ENCODE results near the gene PCGF3.
A peak's percentile ranks its signal among the peaks of the same experiment; 100 is the strongest.

The PCGF3 gene

GRCh38 chr4:784401-785331 is 79.0 kb downstream of the PCGF3 start:
- peaks cover 14% of the 10 kb centered on the region; the same call in 1 of the 2 replicates for H3K4me1 ChIP-seq (ENCODE audit: insufficient read depth, low read length)

GRCh38 chr4:785332-786073 is 79.9 kb downstream of the PCGF3 start:
- H3K9me3 ChIP-seq (ENCODE audit: insufficient read depth, low read depth, low read length), result no peaks in the 10 kb centered on the region
- peaks cover 71% of the 10 kb centered on the region for H3K27me3 ChIP-seq (ENCODE audit: insufficient read depth, low read length)
- peaks cover 11% of the 10 kb centered on the region; the same call in 1 of the 2 replicates for H3K4me1 ChIP-seq (ENCODE audit: insufficient read depth, low read length)
- peaks cover under 1% of the 10 kb centered on the region; the same call in 1 of the 2 replicates for H3K36me3 ChIP-seq (ENCODE audit: insufficient read depth, low read length)
- H3K27ac ChIP-seq (ENCODE audit: low read depth, low read length), result no peak overlapping the region
- peak overlapping the region; percentile 6; the same call in 1 of the 2 replicates for H3K4me3 ChIP-seq (ENCODE audit: low read length)
- WGBS, result 4% methylated on average over 57 of the region's 57 CpGs
- no peak overlapping the region for H3K9ac ChIP-seq (ENCODE audit: low read depth, low read length)

More at GRCh38 chr4:784401-785331, 79.0 kb downstream of the PCGF3 start:
- no peak overlapping the region for H3K9ac ChIP-seq (ENCODE audit: low read depth, low read length)
- 56% methylated on average over 57 of the region's 57 CpGs for WGBS
- no peaks in the 10 kb centered on the region for H3K9me3 ChIP-seq (ENCODE audit: insufficient read depth, low read depth, low read length)
- peaks cover 66% of the 10 kb centered on the region for H3K27me3 ChIP-seq (ENCODE audit: insufficient read depth, low read length)
- no peak overlapping the region for H3K27ac ChIP-seq (ENCODE audit: low read depth, low read length)
- H3K36me3 ChIP-seq (ENCODE audit: insufficient read depth, low read length), result peaks cover 9% of the 10 kb centered on the region
- H3K4me3 ChIP-seq (ENCODE audit: low read length), result peak overlapping the region; percentile 6; the same call in 1 of the 2 replicates

- H3K4me1 ChIP-seq (ENCODE audit: insufficient read depth, low read length), result peaks cover 9% of the 10 kb centered on the region; the same call in 1 of the 2 replicates
- no peak overlapping the region for H3K9ac ChIP-seq (ENCODE audit: low read depth, low read length)
- WGBS, result 10% methylated on average over 72 of the region's 72 CpGs
- no peak overlapping the region for H3K4me3 ChIP-seq (ENCODE audit: low read length)
- H3K9me3 ChIP-seq (ENCODE audit: insufficient read depth, low read depth, low read length), result no peaks in the 10 kb centered on the region
- no peaks in the 10 kb centered on the region for H3K36me3 ChIP-seq (ENCODE audit: insufficient read depth, low read length)
- peaks cover 75% of the 10 kb centered on the region for H3K27me3 ChIP-seq (ENCODE audit: insufficient read depth, low read length)
- no peak overlapping the region for H3K27ac ChIP-seq (ENCODE audit: low read depth, low read length)
Observed at GRCh38 chr4:786074-786741, 80.6 kb downstream of the PCGF3 start.

DNA sequence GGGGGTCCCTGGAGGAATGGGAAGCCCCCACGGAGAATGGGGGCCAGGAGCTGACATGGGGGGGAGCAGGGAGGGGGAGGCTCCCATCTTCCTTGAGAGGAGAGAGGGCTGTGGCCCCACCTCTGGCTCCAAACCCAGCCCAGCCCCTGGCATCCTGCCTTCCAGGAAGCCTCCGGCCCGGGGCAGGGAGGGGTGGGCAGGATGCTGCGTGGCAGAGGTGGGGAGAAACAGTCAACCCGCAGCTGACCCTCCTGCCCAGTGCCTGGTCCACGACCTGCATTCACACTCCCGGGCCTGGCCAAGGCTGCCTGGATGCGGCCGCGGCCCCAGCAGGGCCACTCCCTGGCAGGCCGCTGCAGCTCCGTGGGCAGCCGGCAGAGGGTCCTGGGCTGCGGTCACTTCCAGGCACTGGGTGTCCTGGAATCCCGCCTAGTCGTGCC is 81.2 kb downstream of the PCGF3 start:
- H3K4me1 ChIP-seq (ENCODE audit: insufficient read depth, low read length), result peaks cover 9% of the 10 kb centered on the region; the same call in 1 of the 2 replicates
- no peaks in the 10 kb centered on the region for H3K36me3 ChIP-seq (ENCODE audit: insufficient read depth, low read length)
- peaks cover 82% of the 10 kb centered on the region for H3K27me3 ChIP-seq (ENCODE audit: insufficient read depth, low read length)
- WGBS, result 49% methylated on average over 16 of the region's 16 CpGs
- H3K9me3 ChIP-seq (ENCODE audit: insufficient read depth, low read depth, low read length), result no peaks in the 10 kb centered on the region
- no peak overlapping the region for H3K9ac ChIP-seq (ENCODE audit: low read depth, low read length)
- H3K27ac ChIP-seq (ENCODE audit: low read depth, low read length), result no peak overlapping the region
- H3K4me3 ChIP-seq (ENCODE audit: low read length), result no peak overlapping the region

DNA sequence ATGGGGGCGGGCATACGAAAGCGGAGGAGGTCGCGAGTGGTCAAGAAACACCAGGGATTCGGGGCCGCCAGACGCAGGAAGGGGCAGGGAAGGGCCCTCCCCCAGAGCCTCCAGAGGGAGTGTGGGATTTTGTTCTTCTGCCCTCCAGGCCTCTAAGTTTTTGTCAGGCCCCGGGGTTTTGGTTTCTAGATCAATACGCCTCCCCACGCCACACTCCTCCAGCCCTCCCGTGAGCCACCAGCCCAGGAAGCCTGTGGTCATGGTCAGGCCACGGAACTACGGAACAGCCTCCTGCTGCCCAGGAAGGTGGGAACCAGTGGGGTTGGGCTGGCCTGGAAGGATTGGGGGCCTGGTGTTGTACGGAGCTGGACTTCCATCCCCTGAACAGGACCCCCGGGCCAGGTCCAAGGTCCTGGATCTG is 81.9 kb downstream of the PCGF3 start:
- H3K36me3 ChIP-seq (ENCODE audit: insufficient read depth, low read length), result no peaks in the 10 kb centered on the region
- H3K27me3 ChIP-seq (ENCODE audit: insufficient read depth, low read length), result peaks cover 87% of the 10 kb centered on the region
- H3K9ac ChIP-seq (ENCODE audit: low read depth, low read length), result no peak overlapping the region
- no peak overlapping the region for H3K27ac ChIP-seq (ENCODE audit: low read depth, low read length)
- H3K4me1 ChIP-seq (ENCODE audit: insufficient read depth, low read length), result peaks cover 4% of the 10 kb centered on the region; the same call in 1 of the 2 replicates
- WGBS, result 84% methylated on average over 16 of the region's 16 CpGs
- H3K9me3 ChIP-seq (ENCODE audit: insufficient read depth, low read depth, low read length), result no peaks in the 10 kb centered on the region
- no peak overlapping the region for H3K4me3 ChIP-seq (ENCODE audit: low read length)

- peaks cover 4% of the 10 kb centered on the region; the same call in 1 of the 2 replicates for H3K4me1 ChIP-seq (ENCODE audit: insufficient read depth, low read length)
- no peak overlapping the region for H3K9ac ChIP-seq (ENCODE audit: low read depth, low read length)
- H3K27ac ChIP-seq (ENCODE audit: low read depth, low read length), result no peak overlapping the region
- H3K4me3 ChIP-seq (ENCODE audit: low read length), result no peak overlapping the region
- 87% methylated on average over 19 of the region's 19 CpGs for WGBS
- no peaks in the 10 kb centered on the region for H3K36me3 ChIP-seq (ENCODE audit: insufficient read depth, low read length)
- peaks cover 87% of the 10 kb centered on the region for H3K27me3 ChIP-seq (ENCODE audit: insufficient read depth, low read length)
- H3K9me3 ChIP-seq (ENCODE audit: insufficient read depth, low read depth, low read length), result no peaks in the 10 kb centered on the region
Observed at GRCh38 chr4:788006-788635, 82.5 kb downstream of the PCGF3 start.

DNA sequence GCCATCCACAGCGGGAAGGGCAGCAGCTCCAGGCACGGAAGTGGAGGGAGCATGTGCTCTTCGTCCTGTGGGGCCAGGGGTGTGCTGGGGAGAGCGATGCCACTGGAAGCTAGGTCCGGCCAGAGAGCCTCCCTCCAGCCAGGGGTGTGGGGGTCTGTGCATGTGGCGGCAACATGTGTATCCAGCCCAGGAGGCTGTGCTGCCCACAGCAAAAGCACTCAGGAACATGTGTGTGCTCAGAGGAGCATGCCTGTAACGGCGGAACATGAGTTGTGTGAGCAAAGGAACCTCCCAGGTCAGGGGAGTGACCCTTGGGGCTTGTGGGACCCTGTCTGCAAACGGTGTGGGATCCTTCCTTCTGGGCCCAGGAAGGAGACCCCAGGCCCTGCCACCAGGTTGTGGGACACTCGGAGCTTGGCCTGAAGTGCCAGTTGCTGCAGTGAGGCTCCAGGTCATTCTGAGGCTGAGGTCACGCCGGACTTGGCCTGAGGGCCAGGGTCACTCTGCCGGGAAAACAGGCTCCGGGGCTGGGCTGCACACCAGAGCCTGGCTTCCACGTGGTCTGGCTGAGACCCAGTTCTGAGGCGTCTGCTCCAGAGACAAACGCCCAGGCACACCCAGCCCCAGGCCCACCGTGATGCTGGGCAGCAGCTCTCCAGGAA is 83.1 kb downstream of the PCGF3 start:
- Histone ChIP-seq H3K27me3 (ENCODE audit: insufficient read depth, low read length) (peaks cover 87% of the 10 kb centered on the region), H3K9me3 (ENCODE audit: insufficient read depth, low read depth, low read length) (no peaks in the 10 kb centered on the region), H3K4me3 (ENCODE audit: low read length) (no peak overlapping the region), H3K27ac (ENCODE audit: low read depth, low read length) (no peak overlapping the region), H3K4me1 (ENCODE audit: insufficient read depth, low read length) (peaks cover 6% of the 10 kb centered on the region), H3K36me3 (ENCODE audit: insufficient read depth, low read length) (no peaks in the 10 kb centered on the region), H3K9ac (ENCODE audit: low read depth, low read length) (no peak overlapping the region)
- 89% methylated on average over 18 of the region's 18 CpGs for WGBS

DNA sequence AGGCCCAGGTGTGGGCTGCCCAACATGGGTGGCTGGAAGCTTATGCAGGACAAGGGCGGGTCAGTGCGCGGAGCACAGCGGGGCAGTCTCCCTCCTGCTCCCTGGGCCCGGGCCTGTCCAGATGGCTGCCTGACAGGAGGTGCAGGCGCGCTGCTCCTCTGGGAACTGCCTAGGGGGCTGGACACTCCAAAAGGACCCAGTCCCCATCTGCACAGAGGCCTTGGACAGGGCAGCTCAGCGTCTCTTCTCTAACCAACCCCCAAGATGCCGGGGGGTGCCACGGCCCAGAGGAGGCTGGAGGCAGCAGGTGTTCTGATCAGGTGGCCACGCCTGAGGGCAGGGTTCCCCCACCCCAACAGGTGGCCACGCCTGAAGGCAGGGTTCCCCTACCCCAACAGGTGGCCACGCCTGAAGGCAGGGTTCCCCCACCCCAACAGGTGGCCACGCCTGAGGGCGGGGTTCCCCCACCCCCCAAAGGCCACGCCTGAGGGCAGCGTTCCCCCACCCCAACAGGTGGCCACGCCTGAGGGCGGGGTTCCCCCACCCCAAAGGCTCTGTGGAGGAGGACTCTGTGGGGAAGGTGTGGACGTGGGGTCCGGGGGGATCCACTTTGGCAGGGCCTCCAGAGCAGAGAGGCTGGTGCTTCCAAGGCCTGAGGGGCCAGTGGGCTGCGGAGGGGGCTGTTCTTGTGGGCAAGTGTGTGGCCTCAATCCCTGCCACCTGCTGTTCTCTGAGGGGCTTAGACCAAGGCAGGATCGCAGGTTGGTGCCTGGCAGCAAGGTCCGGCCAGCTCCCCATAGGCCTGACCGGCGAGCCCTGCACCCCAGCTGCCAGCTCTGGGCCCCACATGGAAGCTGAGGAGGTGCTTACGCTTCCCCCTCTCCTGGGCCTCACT is 84.2 kb downstream of the PCGF3 start:
- Histone ChIP-seq H3K27me3 (ENCODE audit: insufficient read depth, low read length) (peaks cover 87% of the 10 kb centered on the region), H3K9ac (ENCODE audit: low read depth, low read length) (no peak overlapping the region), H3K36me3 (ENCODE audit: insufficient read depth, low read length) (no peaks in the 10 kb centered on the region)

DNA sequence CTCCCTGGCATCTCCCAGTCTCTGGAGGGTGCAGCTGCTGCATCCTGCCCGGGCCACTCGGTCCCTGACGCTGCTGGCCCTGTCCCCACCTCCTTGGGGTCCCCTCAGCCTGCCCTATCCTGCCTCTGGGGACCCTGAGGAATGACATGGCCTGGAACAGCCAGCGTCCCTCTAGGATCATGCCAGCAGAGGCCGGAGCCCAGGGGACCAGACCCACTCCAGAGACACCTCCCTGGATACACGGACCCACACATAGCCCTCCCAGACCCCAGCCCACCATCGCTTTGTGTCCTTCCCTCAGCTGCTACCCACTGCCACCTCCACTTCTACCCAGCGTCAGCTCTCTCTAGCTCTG is 84.8 kb downstream of the PCGF3 start:
- Histone ChIP-seq H3K27ac (ENCODE audit: low read depth, low read length) (no peak overlapping the region), H3K9me3 (ENCODE audit: insufficient read depth, low read depth, low read length) (no peaks in the 10 kb centered on the region), H3K36me3 (ENCODE audit: insufficient read depth, low read length) (no peaks in the 10 kb centered on the region), H3K9ac (ENCODE audit: low read depth, low read length) (no peak overlapping the region), H3K4me3 (ENCODE audit: low read length) (no peak overlapping the region), H3K27me3 (ENCODE audit: insufficient read depth, low read length) (peaks cover 87% of the 10 kb centered on the region), H3K4me1 (ENCODE audit: insufficient read depth, low read length) (peaks cover 7% of the 10 kb centered on the region)
- 75% methylated on average over 8 of the region's 8 CpGs for WGBS

More for the DNA sequence above, 84.2 kb downstream of the PCGF3 start:
- H3K27ac ChIP-seq (ENCODE audit: low read depth, low read length), result no peak overlapping the region
- H3K4me3 ChIP-seq (ENCODE audit: low read length), result no peak overlapping the region
- H3K9me3 ChIP-seq (ENCODE audit: insufficient read depth, low read depth, low read length), result no peaks in the 10 kb centered on the region
- H3K4me1 ChIP-seq (ENCODE audit: insufficient read depth, low read length), result peaks cover 10% of the 10 kb centered on the region
- WGBS, result 85% methylated on average over 24 of the region's 27 CpGs
